Effector memory CD8-positive, alpha-beta T cell (primary cell): ENCODE data around the gene KRT71.

Experiments
- ATAC-seq: fragments of 150-1000 bp; cut with Tn5 transposase; replicated peaks from 2 replicates; pipeline ENCODE4 v1.10.0; 2021; ENCODE audit warnings: mild to moderate bottlenecking, moderate library complexity
- DNase-seq, 3 experiments: peaks; one replicate each; pipeline ENCODE4 v3.0.0; 2021
- H3K27ac Mint-ChIP-seq, 2 donors: one replicate each; pipeline ENCODE4 v1.8.0; 2022; ENCODE audit warnings: mild to moderate bottlenecking in 2 of 2, mixed read lengths in 2 of 2, moderate library complexity in 2 of 2
- H3K27me3 Mint-ChIP-seq, 2 donors: one replicate each; pipeline ENCODE4 v1.8.0; 2022; ENCODE audit warnings: mixed read lengths in 2 of 2
- H3K36me3 Mint-ChIP-seq: one replicate; pipeline ENCODE4 v1.8.0; 2022; ENCODE audit warnings: mild to moderate bottlenecking, moderate library complexity, mixed read lengths; ENCODE audit not compliant: insufficient read depth
- H3K4me1 Mint-ChIP-seq, 2 donors: one replicate each; pipeline ENCODE4 v1.8.0; 2022; ENCODE audit warnings: low read depth in 2 of 2, mixed read lengths in 2 of 2
- H3K4me3 Mint-ChIP-seq, 2 donors: one replicate each; pipeline ENCODE4 v1.8.0; 2022; ENCODE audit warnings: mild to moderate bottlenecking in 2 of 2, mixed read lengths in 2 of 2, moderate library complexity in 2 of 2
- H3K9me3 Mint-ChIP-seq, 2 donors: one replicate each; pipeline ENCODE4 v1.8.0; 2022; ENCODE audit warnings: mixed read lengths in 2 of 2

Gene KRT71

DNA sequence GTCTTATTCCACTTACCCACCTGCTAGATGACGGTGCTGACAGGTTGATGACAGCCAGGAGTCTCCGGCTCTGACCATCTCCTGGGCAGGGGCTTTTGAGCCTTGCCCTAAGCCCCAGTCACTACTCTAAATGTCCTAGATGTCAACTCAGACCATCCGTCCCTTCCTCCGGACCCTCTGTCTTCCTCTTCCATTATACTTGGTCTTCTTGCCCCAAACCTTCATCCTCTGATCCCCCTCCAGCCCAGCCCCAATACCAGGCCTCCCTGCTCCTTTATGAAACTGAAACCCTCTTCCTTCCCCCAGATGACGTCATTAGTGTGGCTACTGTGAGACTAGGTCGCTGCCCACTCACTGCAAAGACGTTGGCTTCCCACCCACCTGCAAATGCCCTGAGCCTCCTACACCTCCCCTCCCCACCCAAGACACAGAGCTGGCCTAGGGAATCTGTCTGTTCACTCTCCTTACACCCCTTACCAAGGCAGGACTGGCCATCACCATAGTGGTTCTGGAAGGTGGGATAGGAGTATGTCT lies 10.1 kb downstream of the KRT71 start:
- H3K4me3 Mint-ChIP-seq, result no peak overlapping the region
- peak overlapping the region in 1 of 2 donors; percentile 41 for H3K27ac Mint-ChIP-seq
- H3K27me3 Mint-ChIP-seq, result peaks cover 0 to 59% of the 10 kb centered on the region in 2 donors
- ATAC-seq (no peak), DNase-seq (no peak)
- H3K36me3 Mint-ChIP-seq, result no peaks in the 10 kb centered on the region
- H3K4me1 Mint-ChIP-seq, result peaks cover 15 to 32% of the 10 kb centered on the region in 2 donors
- no peaks in the 10 kb centered on the region for H3K9me3 Mint-ChIP-seq

DNA sequence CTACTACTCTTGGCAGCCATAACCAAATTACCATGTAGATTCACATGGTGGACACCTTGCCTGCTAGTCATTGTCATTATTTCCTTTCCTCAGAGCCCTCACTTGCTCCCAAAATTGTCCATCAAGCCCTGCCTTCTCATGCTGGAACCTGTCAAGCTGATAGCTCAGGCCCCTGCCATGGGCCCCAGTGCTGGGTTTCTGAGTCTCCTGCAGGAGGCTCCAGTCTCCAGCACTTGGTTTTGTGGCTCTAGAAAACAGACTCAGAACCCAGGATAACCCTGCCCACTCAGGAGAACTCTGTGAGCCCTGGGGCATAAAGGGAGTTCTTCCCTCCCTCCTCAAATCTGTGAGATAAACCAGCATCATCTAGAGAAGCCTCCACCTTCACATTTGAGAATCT lies 10.8 kb downstream of the KRT71 start:
- no peak for ATAC-seq
- Mint-ChIP-seq H3K27me3 (peaks cover 0 to 60% of the 10 kb centered on the region in 2 donors), H3K27ac (peak overlapping the region in 1 of 2 donors; percentile 71), H3K36me3 (no peaks in the 10 kb centered on the region), H3K4me3 (no peak overlapping the region), H3K9me3 (no peaks in the 10 kb centered on the region), H3K4me1 (peaks cover 10 to 25% of the 10 kb centered on the region in 2 donors)
- DNase-seq, result no peak

DNA sequence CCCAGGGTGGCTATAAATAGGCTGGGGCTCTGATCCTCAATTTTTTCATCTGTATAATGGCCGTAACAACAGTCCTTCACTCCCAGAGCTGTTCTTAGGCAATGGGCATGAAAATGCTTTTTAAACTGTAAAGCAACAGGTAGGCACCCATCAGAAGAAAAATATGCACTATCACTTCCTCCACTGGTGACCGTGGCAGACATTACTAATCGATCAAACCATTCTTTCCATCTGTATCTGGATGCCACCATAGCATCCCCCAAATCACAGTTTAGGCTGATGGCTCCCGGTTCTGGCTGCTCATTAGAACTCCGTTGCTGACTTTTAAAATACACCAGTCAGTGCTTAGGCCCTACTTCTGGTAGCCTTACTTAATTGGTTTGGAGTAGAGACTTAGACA lies 11.2 kb downstream of the KRT71 start:
- no peak for DNase-seq

DNA sequence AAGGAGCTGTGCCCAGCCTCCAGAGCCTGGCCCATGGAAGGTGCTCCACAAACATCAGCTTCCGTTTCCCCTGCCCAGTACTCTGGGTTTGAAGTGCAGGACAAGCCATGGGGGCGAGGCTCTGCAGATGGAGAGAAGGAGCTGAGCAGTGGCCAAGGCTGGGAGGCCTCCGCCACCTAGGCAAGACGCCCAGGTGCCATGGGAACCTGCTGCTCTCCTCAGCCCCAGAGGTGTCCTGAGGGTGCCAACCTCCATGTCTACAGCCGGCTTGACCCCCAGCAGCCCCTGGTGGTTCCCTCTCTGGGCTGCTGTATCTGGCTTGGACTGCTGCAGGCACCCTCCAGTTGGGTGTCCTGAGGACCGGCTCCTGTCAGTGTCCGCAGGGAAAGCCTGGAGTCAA lies 12.4 kb downstream of the KRT71 start:
- Mint-ChIP-seq H3K4me1 (peaks cover 8 to 14% of the 10 kb centered on the region in 2 donors), H3K9me3 (no peaks in the 10 kb centered on the region), H3K36me3 (no peaks in the 10 kb centered on the region), H3K27me3 (peaks cover 0 to 48% of the 10 kb centered on the region in 2 donors), H3K4me3 (no peak overlapping the region), H3K27ac (no peak overlapping the region)
- no peak for DNase-seq
- no peak for ATAC-seq

More for the DNA sequence above, 11.2 kb downstream of the KRT71 start:
- H3K27ac Mint-ChIP-seq, result peak overlapping the region in 1 of 2 donors; percentile 71
- no peak overlapping the region for H3K4me3 Mint-ChIP-seq
- peaks cover 0 to 57% of the 10 kb centered on the region in 2 donors for H3K27me3 Mint-ChIP-seq
- ATAC-seq, result no peak
- no peaks in the 10 kb centered on the region for H3K36me3 Mint-ChIP-seq
- no peaks in the 10 kb centered on the region for H3K9me3 Mint-ChIP-seq
- peaks cover 10 to 23% of the 10 kb centered on the region in 2 donors for H3K4me1 Mint-ChIP-seq

GRCh38 chr12:52539821-52540173 lies 13.1 kb downstream of the KRT71 start:
- DNase-seq, result no peak
- no peaks in the 10 kb centered on the region for H3K9me3 Mint-ChIP-seq
- H3K36me3 Mint-ChIP-seq, result no peaks in the 10 kb centered on the region
- H3K27ac Mint-ChIP-seq, result no peak overlapping the region
- peaks cover 0 to 40% of the 10 kb centered on the region in 2 donors for H3K27me3 Mint-ChIP-seq
- H3K4me1 Mint-ChIP-seq, result peaks cover 8 to 12% of the 10 kb centered on the region in 2 donors
- no peak overlapping the region for H3K4me3 Mint-ChIP-seq
- no peak for ATAC-seq

DNA sequence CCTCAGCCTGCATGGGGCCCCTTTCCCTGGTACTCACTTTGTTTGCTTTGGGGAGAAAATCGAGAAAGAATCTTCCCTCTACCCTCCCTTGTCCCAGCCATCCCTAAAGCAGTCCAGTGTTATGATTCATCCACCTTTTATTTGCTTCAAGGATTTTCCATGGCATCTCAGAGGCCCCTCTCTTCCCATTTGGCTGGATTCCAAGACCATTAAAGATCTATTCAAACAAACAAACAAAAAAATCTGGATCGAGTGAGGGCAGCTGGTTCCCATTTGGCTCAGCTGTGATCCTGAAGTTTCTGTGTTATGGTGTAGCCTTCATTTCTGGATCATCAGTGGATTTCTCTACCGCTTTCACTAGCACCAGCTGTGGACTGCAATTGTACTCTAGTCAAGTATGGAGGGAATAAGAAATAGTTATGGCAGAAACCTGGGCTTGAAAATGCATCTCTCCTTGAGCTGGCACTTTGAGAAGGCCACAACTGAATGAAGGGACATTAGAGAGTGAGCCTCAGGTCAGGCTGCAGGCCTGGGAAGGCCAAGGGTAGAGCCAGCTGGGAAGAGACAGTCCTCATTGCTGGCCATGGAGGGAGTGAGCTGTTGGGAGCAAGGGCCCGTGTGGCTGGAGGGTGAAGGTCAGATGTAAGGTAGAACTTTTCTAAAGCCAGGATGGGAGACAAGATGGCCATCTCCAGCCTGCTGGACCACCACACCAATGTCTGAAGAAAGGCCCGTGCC lies 13.7 kb downstream of the KRT71 start:
- peaks cover 0 to 35% of the 10 kb centered on the region in 2 donors for H3K27me3 Mint-ChIP-seq
- H3K9me3 Mint-ChIP-seq, result no peaks in the 10 kb centered on the region
- H3K4me3 Mint-ChIP-seq, result no peak overlapping the region
- H3K36me3 Mint-ChIP-seq, result no peaks in the 10 kb centered on the region
- ATAC-seq, result no peak
- no peak for DNase-seq
- H3K27ac Mint-ChIP-seq, result no peak overlapping the region
- H3K4me1 Mint-ChIP-seq, result peaks cover 8 to 12% of the 10 kb centered on the region in 2 donors

DNA sequence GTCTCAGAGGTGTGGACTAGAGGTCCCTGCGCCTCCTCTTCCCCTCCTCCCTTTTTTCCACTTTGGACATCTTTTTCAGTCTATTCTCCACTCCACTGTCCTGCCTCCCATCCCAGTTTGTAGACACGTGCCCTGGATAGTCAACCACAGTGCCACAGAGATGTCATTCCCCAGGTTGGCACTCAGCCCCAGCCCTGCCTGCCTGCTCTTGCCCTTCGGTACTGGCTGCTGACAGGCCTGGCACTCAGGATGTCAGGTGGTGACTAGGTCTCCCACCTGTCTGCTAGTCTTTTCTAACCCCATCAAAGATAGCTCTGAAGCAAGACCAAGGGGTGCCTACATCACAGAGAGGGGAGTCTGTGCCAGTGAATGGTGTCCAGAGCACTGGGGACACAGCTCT lies 15.8 kb downstream of the KRT71 start:
- H3K27ac Mint-ChIP-seq, result no peak overlapping the region
- peaks cover 0 to 39% of the 10 kb centered on the region in 2 donors for H3K27me3 Mint-ChIP-seq
- ATAC-seq, result no peak
- no peak for DNase-seq
- H3K4me3 Mint-ChIP-seq, result no peak overlapping the region
- peaks cover 2 to 3% of the 10 kb centered on the region in 2 donors for H3K4me1 Mint-ChIP-seq
- H3K36me3 Mint-ChIP-seq, result no peaks in the 10 kb centered on the region
- no peaks in the 10 kb centered on the region for H3K9me3 Mint-ChIP-seq

DNA sequence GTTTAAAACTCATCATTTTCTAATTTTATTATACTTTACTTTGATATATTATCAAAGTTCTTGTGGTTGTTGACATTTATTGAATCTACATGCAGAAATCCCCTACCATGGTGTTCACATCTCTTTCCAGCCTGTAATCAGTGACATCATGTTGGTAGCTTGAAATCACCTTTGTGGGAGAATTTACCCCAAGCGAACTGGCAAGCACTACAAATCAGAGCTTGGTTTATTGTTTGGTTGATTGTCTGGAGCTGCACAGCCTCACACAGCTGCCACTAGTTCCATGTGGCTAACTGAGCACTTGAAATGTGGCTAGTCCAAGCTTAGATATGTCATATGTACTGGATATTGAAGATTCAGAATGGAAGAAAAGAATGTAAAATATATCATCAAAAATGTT lies 17.4 kb downstream of the KRT71 start:
- no peak overlapping the region for H3K4me3 Mint-ChIP-seq
- H3K9me3 Mint-ChIP-seq, result no peaks in the 10 kb centered on the region
- ATAC-seq, result no peak
- H3K27ac Mint-ChIP-seq, result no peak overlapping the region
- DNase-seq, result no peak
- peaks cover 4 to 5% of the 10 kb centered on the region in 2 donors for H3K4me1 Mint-ChIP-seq
- H3K36me3 Mint-ChIP-seq, result no peaks in the 10 kb centered on the region
- H3K27me3 Mint-ChIP-seq, result peaks cover 0 to 51% of the 10 kb centered on the region in 2 donors

DNA sequence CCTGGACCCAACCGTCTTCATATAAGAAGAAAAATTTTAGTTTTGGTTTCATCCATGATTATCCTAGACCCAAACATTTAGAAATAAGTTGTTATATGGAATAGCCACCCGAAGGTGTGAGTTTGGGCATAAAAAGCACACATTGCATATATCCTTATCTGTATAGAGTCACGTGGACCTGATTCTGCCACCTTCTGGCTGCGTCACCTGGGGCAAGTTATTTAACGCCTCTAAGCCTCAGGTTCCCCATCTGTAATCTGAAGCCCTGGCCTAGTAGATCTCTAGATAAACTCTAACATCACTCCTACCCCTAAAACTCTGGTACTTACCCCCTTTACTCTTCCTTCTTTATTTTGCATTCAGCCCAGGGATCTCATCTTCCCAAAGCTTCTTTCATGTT lies 18.5 kb downstream of the KRT71 start:
- no peaks in the 10 kb centered on the region for H3K9me3 Mint-ChIP-seq
- ATAC-seq (no peak), DNase-seq (no peak)
- no peak overlapping the region for H3K4me3 Mint-ChIP-seq
- H3K4me1 Mint-ChIP-seq, result peaks cover 6% of the 10 kb centered on the region in 2 donors
- H3K36me3 Mint-ChIP-seq, result no peaks in the 10 kb centered on the region
- H3K27ac Mint-ChIP-seq, result no peak overlapping the region
- H3K27me3 Mint-ChIP-seq, result peaks cover 0 to 40% of the 10 kb centered on the region in 2 donors

GRCh38 chr12:52533686-52534470 lies 19.1 kb downstream of the KRT71 start:
- no peak overlapping the region for H3K27ac Mint-ChIP-seq
- no peaks in the 10 kb centered on the region for H3K36me3 Mint-ChIP-seq
- DNase-seq (no peak), ATAC-seq (no peak)
- no peaks in the 10 kb centered on the region for H3K9me3 Mint-ChIP-seq
- peaks cover 5 to 6% of the 10 kb centered on the region in 2 donors for H3K4me1 Mint-ChIP-seq
- no peak overlapping the region for H3K4me3 Mint-ChIP-seq
- peaks cover 0 to 34% of the 10 kb centered on the region in 2 donors for H3K27me3 Mint-ChIP-seq

DNA sequence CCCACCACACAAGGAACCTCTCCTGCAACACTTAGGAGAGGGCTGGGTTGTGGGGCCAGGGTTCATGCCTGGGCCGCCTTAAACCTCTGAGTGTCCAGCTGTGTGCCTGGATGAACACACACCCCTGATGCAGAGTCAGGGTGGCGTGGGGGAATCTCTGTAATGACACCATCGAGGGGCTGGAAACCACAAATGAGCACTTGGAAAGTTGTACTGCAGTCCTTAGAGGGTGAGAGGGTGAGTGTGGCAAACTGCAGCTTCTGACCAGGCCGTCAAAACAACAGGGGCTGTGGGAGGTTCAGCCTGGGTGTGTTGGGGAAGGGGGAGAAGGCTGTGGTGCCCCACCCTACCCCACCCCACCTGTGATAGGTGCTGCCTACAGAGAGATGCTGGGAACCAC lies 20.3 kb downstream of the KRT71 start:
- Mint-ChIP-seq H3K4me3 (no peak overlapping the region), H3K27me3 (peaks cover 0 to 29% of the 10 kb centered on the region in 2 donors), H3K9me3 (no peaks in the 10 kb centered on the region), H3K27ac (no peak overlapping the region), H3K4me1 (peaks cover 6 to 7% of the 10 kb centered on the region in 2 donors), H3K36me3 (no peaks in the 10 kb centered on the region)
- ATAC-seq (no peak), DNase-seq (no peak)

GRCh38 chr12:52531566-52532300 lies 21.2 kb downstream of the KRT71 start:
- no peaks in the 10 kb centered on the region for H3K9me3 Mint-ChIP-seq
- H3K4me1 Mint-ChIP-seq, result peaks cover 11% of the 10 kb centered on the region in 2 donors
- H3K27ac Mint-ChIP-seq, result peak overlapping the region in 1 of 2 donors; percentile 7
- H3K4me3 Mint-ChIP-seq, result no peak overlapping the region
- H3K27me3 Mint-ChIP-seq, result peaks cover 0 to 22% of the 10 kb centered on the region in 2 donors
- ATAC-seq, result no peak
- DNase-seq, result no peak
- H3K36me3 Mint-ChIP-seq, result no peaks in the 10 kb centered on the region

DNA sequence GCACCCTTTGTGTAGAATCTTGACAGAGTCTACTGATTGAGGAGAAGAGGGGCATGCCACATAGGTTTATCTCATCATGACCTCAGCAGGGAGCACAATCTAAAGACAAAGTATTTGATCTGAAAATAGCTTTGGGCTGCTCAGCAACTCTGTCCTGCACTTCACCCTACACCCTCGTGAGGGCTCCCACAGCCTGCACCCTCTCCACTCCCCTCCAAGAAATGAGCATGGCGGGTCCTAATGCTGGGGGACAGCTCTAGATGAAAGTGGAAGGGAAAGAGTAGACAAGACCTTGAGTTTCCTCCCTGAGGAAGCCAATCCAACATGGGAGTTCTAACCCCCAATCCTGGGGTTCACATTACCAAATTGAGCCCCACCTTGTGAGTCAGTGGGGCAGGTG lies 22.0 kb downstream of the KRT71 start:
- Mint-ChIP-seq H3K4me3 (no peak overlapping the region), H3K36me3 (no peaks in the 10 kb centered on the region), H3K27me3 (peaks cover 0 to 22% of the 10 kb centered on the region in 2 donors), H3K9me3 (no peaks in the 10 kb centered on the region), H3K27ac (no peak overlapping the region), H3K4me1 (peaks cover 16 to 18% of the 10 kb centered on the region in 2 donors)
- DNase-seq, result no peak
- no peak for ATAC-seq
